HG02973 (cell line): ENCODE measurements around the gene LELP1.
"Not testable (repeated sequence)": the region's sequence is repeated elsewhere in the genome, so short reads cannot be mapped to it uniquely, and the experiment has no call there.

Experiments
- ATAC-seq: cut with Tn5 transposase; IDR thresholded peaks from one replicate; pipeline ENCODE4 v1.9.1; 2021; ENCODE audit warnings: moderate library complexity; ENCODE audit not compliant: unreplicated experiment

The LELP1 gene

GRCh38 chr1:153228491-153228890 is 25.3 kb downstream of the LELP1 start:
- ATAC-seq = no peak

GRCh38 chr1:153229076-153229829 is 26.0 kb downstream of the LELP1 start:
- not testable (repeated sequence) for ATAC-seq

- ATAC-seq = no peak
These were observed 28.1 kb downstream of the LELP1 start for GRCh38 chr1:153231363-153231762.

- no peak for ATAC-seq
These were observed 28.6 kb downstream of the LELP1 start for GRCh38 chr1:153231785-153232184.

- no peak for ATAC-seq
These were observed 29.3 kb downstream of the LELP1 start for GRCh38 chr1:153232553-153232952.

- no peak for ATAC-seq
These were observed 30.2 kb downstream of the LELP1 start for GRCh38 chr1:153233448-153233847.

- ATAC-seq = no peak
These were observed 35.3 kb downstream of the LELP1 start for GRCh38 chr1:153238527-153238926.

- ATAC-seq = no peak
These were observed 38.9 kb downstream of the LELP1 start for GRCh38 chr1:153242160-153242559.

- no peak for ATAC-seq
These were observed 42.2 kb downstream of the LELP1 start for GRCh38 chr1:153245466-153245865.

GRCh38 chr1:153246018-153246417 is 42.8 kb downstream of the LELP1 start:
- ATAC-seq = no peak

- no peak for ATAC-seq
These were observed 43.6 kb downstream of the LELP1 start for GRCh38 chr1:153246825-153247224.

GRCh38 chr1:153248176-153248879 is 45.1 kb downstream of the LELP1 start:
- no peak for ATAC-seq

- ATAC-seq = no peak
These were observed 46.9 kb downstream of the LELP1 start for GRCh38 chr1:153250166-153250565.

GRCh38 chr1:153251087-153251486 is 47.9 kb downstream of the LELP1 start:
- no peak for ATAC-seq

GRCh38 chr1:153251562-153251961 is 48.3 kb downstream of the LELP1 start:
- no peak for ATAC-seq

- no peak for ATAC-seq
These were observed 48.8 kb downstream of the LELP1 start for GRCh38 chr1:153251988-153252387.

- no peak for ATAC-seq
These were observed 49.8 kb downstream of the LELP1 start for GRCh38 chr1:153253076-153253475.

GRCh38 chr1:153253693-153254092 is 50.5 kb downstream of the LELP1 start:
- ATAC-seq = no peak
